ENCODE results near the gene TNRC6A. TPM values are rescaled to one million over a fixed set of nuclear protein-coding genes. Genes with fewer than 3 reads are reported as not detected.
"Not testable (repeated sequence)": the region's sequence is repeated elsewhere in the genome, so short reads cannot be mapped to it uniquely, and the experiment has no call there.

TNRC6A gene
- total and polyA plus RNA-seq, 2 experiments from 2014 or later = 93.1 to 124 TPM

- H3K4me1 Mint-ChIP-seq = no peaks in the 10 kb centered on the region
These were observed 81.7 kb downstream of the TNRC6A start for GRCh38 chr16:24810951-24811843.

GRCh38 chr16:24812813-24813212 is 83.4 kb downstream of the TNRC6A start:
- H3K4me3 Mint-ChIP-seq; H3K4me3 ChIP-seq; H3K4me1 Mint-ChIP-seq; H3K4me1 ChIP-seq (ENCODE audit: insufficient read depth); H3K27me3 ChIP-seq (ENCODE audit: insufficient read depth); H3K79me2 ChIP-seq (replicated peaks; ENCODE audit: insufficient read depth); DNase-seq (ENCODE audit: low spot score); H3K4me2 ChIP-seq; H3K9me2 ChIP-seq (ENCODE audit: insufficient read depth); H3K9me3 Mint-ChIP-seq; H3K27me3 Mint-ChIP-seq (ENCODE audit: insufficient read depth, low read depth, poor library complexity); ATAC-seq; H2AFZ ChIP-seq; H3K27ac Mint-ChIP-seq; H3K27ac ChIP-seq (ENCODE audit: low read depth): not testable (repeated sequence)
- H4K20me1 ChIP-seq (replicated peaks; ENCODE audit: insufficient read depth) = peaks cover 32% of the 10 kb centered on the region
- H3K36me3 Mint-ChIP-seq (ENCODE audit: low read depth) = peaks cover 91% of the 10 kb centered on the region
- peaks cover 97% of the 10 kb centered on the region for H3K36me3 ChIP-seq (ENCODE audit: insufficient read depth)
- peaks cover 21% of the 10 kb centered on the region; the same call in 1 of the 2 replicates for H3F3A ChIP-seq (replicated peaks; ENCODE audit: low read depth)

More at GRCh38 chr16:24810951-24811843, 81.7 kb downstream of the TNRC6A start:
- Mint-ChIP-seq H3K36me3 (ENCODE audit: low read depth) (peaks cover 95% of the 10 kb centered on the region), H3K27me3 (ENCODE audit: insufficient read depth, low read depth, poor library complexity) (peaks cover 4% of the 10 kb centered on the region), H3K4me3 (no peak overlapping the region), H3K9me3 (no peaks in the 10 kb centered on the region), H3K27ac (no peak overlapping the region)
- H3K9me2 ChIP-seq (ENCODE audit: insufficient read depth) = no peaks in the 10 kb centered on the region
- no peak overlapping the region for H3K4me2 ChIP-seq
- H3K79me2 ChIP-seq (replicated peaks; ENCODE audit: insufficient read depth) = peaks cover 16% of the 10 kb centered on the region
- no peak for ATAC-seq
- H2AFZ ChIP-seq = no peak overlapping the region
- H3K36me3 ChIP-seq (ENCODE audit: insufficient read depth) = peaks cover 97% of the 10 kb centered on the region
- peaks cover 19% of the 10 kb centered on the region; the same call in 1 of the 2 replicates for H3F3A ChIP-seq (replicated peaks; ENCODE audit: low read depth)
- H3K27me3 ChIP-seq (ENCODE audit: insufficient read depth) = no peaks in the 10 kb centered on the region
- peaks cover 28% of the 10 kb centered on the region for H4K20me1 ChIP-seq (replicated peaks; ENCODE audit: insufficient read depth)
- no peak for DNase-seq (ENCODE audit: low spot score)
- H3K4me1 ChIP-seq (ENCODE audit: insufficient read depth) = no peaks in the 10 kb centered on the region
- no peak overlapping the region for H3K27ac ChIP-seq (ENCODE audit: low read depth)
- H3K4me3 ChIP-seq = no peak overlapping the region
- TF ChIP-seq NANOG (IDR thresholded peaks at IDR 0.05; ENCODE audit: borderline replicate concordance) = no peak
- no peak for TF ChIP-seq CTCF (conservative IDR thresholded peaks at IDR 0.05; ENCODE audit: low read depth in 2 of 2)
- TF ChIP-seq POLR2AphosphoS5 (IDR thresholded peaks at IDR 0.05; ENCODE audit: low read depth) = no peak
- TF ChIP-seq STAT1 (IDR thresholded peaks at IDR 0.05; ENCODE audit: unreplicated experiment) = no peak
- TF ChIP-seq EZH2 (IDR thresholded peaks at IDR 0.05; ENCODE audit: low read depth, unreplicated experiment) = no peak
- TF ChIP-seq EZH2phosphoT487 (IDR thresholded peaks at IDR 0.05; ENCODE audit: unreplicated experiment) = no peak
- no peak for TF ChIP-seq REST (IDR thresholded peaks at IDR 0.05; ENCODE audit: unreplicated experiment)
- no peak for TF ChIP-seq ZNF331 (CRISPR knock-in tag; IDR thresholded peaks at IDR 0.05; ENCODE audit: low read depth)
